ENCODE data around the gene MGAT3. TPM values are rescaled to one million over a fixed set of nuclear protein-coding genes. Genes with fewer than 3 reads are reported as not detected.

MGAT3 gene
- total RNA-seq, 1 donor from 2014 or later, result 43.6 TPM

- no peaks in the 10 kb centered on the region for H3K36me3 Mint-ChIP-seq
- no peaks in the 10 kb centered on the region for H3K9me3 Mint-ChIP-seq
- TF ChIP-seq CTCF (IDR thresholded peaks at IDR 0.05; ENCODE audit: unreplicated experiment), result no peak
- no peaks in the 10 kb centered on the region for H3K27me3 Mint-ChIP-seq (ENCODE audit: low read depth)
- H3K27ac Mint-ChIP-seq, result no peak overlapping the region
- H3K4me1 Mint-ChIP-seq, result peaks cover 49% of the 10 kb centered on the region
- DNase-seq (ENCODE audit: low spot score in 2 of 2, unreplicated experiment in 2 of 2), result no peak
- H3K4me3 Mint-ChIP-seq, result no peak overlapping the region
These were observed 19.1 kb downstream of the MGAT3 start for GRCh38 chr22:39475902-39476301.

- H3K4me3 Mint-ChIP-seq, result no peak overlapping the region
- no peak overlapping the region for H3K27ac Mint-ChIP-seq
- no peaks in the 10 kb centered on the region for H3K36me3 Mint-ChIP-seq
- H3K4me1 Mint-ChIP-seq, result peaks cover 41% of the 10 kb centered on the region
- no peaks in the 10 kb centered on the region for H3K27me3 Mint-ChIP-seq (ENCODE audit: low read depth)
- DNase-seq (ENCODE audit: low spot score in 2 of 2, unreplicated experiment in 2 of 2), result no peak
- no peak for TF ChIP-seq CTCF (IDR thresholded peaks at IDR 0.05; ENCODE audit: unreplicated experiment)
- no peaks in the 10 kb centered on the region for H3K9me3 Mint-ChIP-seq
These were observed 19.9 kb downstream of the MGAT3 start for GRCh38 chr22:39476664-39477063.

GRCh38 chr22:39477542-39477941 lies 20.7 kb downstream of the MGAT3 start:
- TF ChIP-seq CTCF (IDR thresholded peaks at IDR 0.05; ENCODE audit: unreplicated experiment), result no peak
- Mint-ChIP-seq H3K4me3 (no peak overlapping the region), H3K4me1 (peaks cover 33% of the 10 kb centered on the region), H3K9me3 (no peaks in the 10 kb centered on the region), H3K36me3 (no peaks in the 10 kb centered on the region), H3K27me3 (ENCODE audit: low read depth) (no peaks in the 10 kb centered on the region), H3K27ac (no peak overlapping the region)
- DNase-seq (ENCODE audit: low spot score in 2 of 2, unreplicated experiment in 2 of 2), result no peak

GRCh38 chr22:39478441-39478850 lies 21.6 kb downstream of the MGAT3 start:
- H3K4me3 Mint-ChIP-seq, result no peak overlapping the region
- no peaks in the 10 kb centered on the region for H3K27me3 Mint-ChIP-seq (ENCODE audit: low read depth)
- H3K4me1 Mint-ChIP-seq, result peaks cover 24% of the 10 kb centered on the region
- no peak for TF ChIP-seq CTCF (IDR thresholded peaks at IDR 0.05; ENCODE audit: unreplicated experiment)
- H3K36me3 Mint-ChIP-seq, result no peaks in the 10 kb centered on the region
- DNase-seq (ENCODE audit: low spot score in 2 of 2, unreplicated experiment in 2 of 2), result no peak
- no peak overlapping the region for H3K27ac Mint-ChIP-seq
- H3K9me3 Mint-ChIP-seq, result no peaks in the 10 kb centered on the region

- DNase-seq (ENCODE audit: low spot score in 2 of 2, unreplicated experiment in 2 of 2), result no peak
- Mint-ChIP-seq H3K4me1 (peaks cover 17% of the 10 kb centered on the region), H3K27me3 (ENCODE audit: low read depth) (no peaks in the 10 kb centered on the region), H3K4me3 (no peak overlapping the region), H3K36me3 (no peaks in the 10 kb centered on the region), H3K27ac (no peak overlapping the region), H3K9me3 (no peaks in the 10 kb centered on the region)
- TF ChIP-seq CTCF (IDR thresholded peaks at IDR 0.05; ENCODE audit: unreplicated experiment), result no peak
These were observed 22.4 kb downstream of the MGAT3 start for GRCh38 chr22:39479254-39479653.

- no peak overlapping the region for H3K4me3 Mint-ChIP-seq
- no peaks in the 10 kb centered on the region for H3K27me3 Mint-ChIP-seq (ENCODE audit: low read depth)
- no peak overlapping the region for H3K27ac Mint-ChIP-seq
- DNase-seq (ENCODE audit: low spot score in 2 of 2, unreplicated experiment in 2 of 2), result no peak
- H3K36me3 Mint-ChIP-seq, result no peaks in the 10 kb centered on the region
- TF ChIP-seq CTCF (IDR thresholded peaks at IDR 0.05; ENCODE audit: unreplicated experiment), result no peak
- H3K9me3 Mint-ChIP-seq, result no peaks in the 10 kb centered on the region
- H3K4me1 Mint-ChIP-seq, result peaks cover 4% of the 10 kb centered on the region
These were observed 23.7 kb downstream of the MGAT3 start for GRCh38 chr22:39480557-39480956.
